Uterus (tissue), 2 donors: Measurements from ENCODE around the gene C6orf136.

Experiments
- CTCF ChIP-seq, 4 experiments: fragments of 200-600 bp in 2 of 4; fragments of 450-650 bp in 2 of 4; sonication (generic) in 2 of 4; IDR thresholded peaks; one replicate each; pipeline ENCODE4 v1.5.1; 2016 to 2019; ENCODE audit warnings: antibody characterized with exemption in 4 of 4, mild to moderate bottlenecking in 2 of 4, moderate library complexity in 1 of 4
- POLR2A ChIP-seq, 2 donors: fragments of 450-650 bp; IDR thresholded peaks; one replicate each; pipeline ENCODE4 v1.6.1; 2016; ENCODE audit warnings: antibody characterized with exemption in 2 of 2, mild to moderate bottlenecking in 1 of 2, moderate library complexity in 1 of 2

- TF ChIP-seq CTCF (IDR thresholded peaks at IDR 0.05) (no peak), POLR2A (IDR thresholded peaks at IDR 0.05) (no peak)
Observed at GRCh38 chr6:30599625-30600324, 47.2 kb upstream of the C6orf136 start.
